IMR-90 (cell line): Measurements from ENCODE around the gene HOGA1. TPM values are rescaled to one million over a fixed set of nuclear protein-coding genes. Genes with fewer than 3 reads are reported as not detected.
A peak's percentile ranks its signal among the peaks of the same experiment; 100 is the strongest.

Experiments
- ATAC-seq: fragments of 200-7000 bp; cut with Tn5 transposase; 2 replicates; pipeline ENCODE4 v1.9.1; 2020; ENCODE audit warnings: low read depth, mild to moderate bottlenecking, moderate library complexity
- BruUV-seq: library from RNA; stranded (reverse); fragments of 400-500 nt; replicated peaks from 2 replicates; lab custom pipeline; 2021; lab: Mats Ljungman, UMichigan
- CTCF ChIA-PET: fragments of 300-600 bp; formaldehyde crosslinking; extraction: SDS; loops from one replicate; lab custom pipeline; 2021; ENCODE audit warnings: antibody characterized with exemption; lab: Yijun Ruan, JAX
- POLR2A ChIA-PET: fragments of 300-600 bp; sonication (Branson Sonifier 250); formaldehyde crosslinking; loops from one replicate; lab custom pipeline; 2022; ENCODE audit warnings: antibody characterized with exemption; ENCODE audit not compliant: unreplicated experiment; lab: Charles Lee
- DNase-seq: peaks from one replicate; pipeline ENCODE4 v3.0.0; 2013
- H2AFZ ChIP-seq: replicated peaks from 2 replicates; pipeline ENCODE3; 2013; ENCODE audit warnings: low read length, mild to moderate bottlenecking; ENCODE audit not compliant: poor library complexity
- H2AK5ac ChIP-seq: 2 replicates; pipeline ENCODE4 v1.6.1; 2013; ENCODE audit warnings: low read depth, low read length, inconsistent platforms
- H2AK9ac ChIP-seq: replicated peaks from 2 replicates; pipeline ENCODE3; 2013; ENCODE audit warnings: mild to moderate bottlenecking, low read depth, low read length, moderate library complexity; ENCODE audit not compliant: poor library complexity
- H2BK120ac ChIP-seq: 2 replicates; pipeline ENCODE4 v1.6.1; 2013; ENCODE audit warnings: low read depth, low read length, inconsistent platforms
- H2BK15ac ChIP-seq: 3 replicates; pipeline ENCODE4 v1.6.1; 2013; ENCODE audit warnings: low read depth, low read length, inconsistent platforms
- H2BK20ac ChIP-seq: 2 replicates; pipeline ENCODE4 v1.6.1; 2013; ENCODE audit warnings: low read depth, mild to moderate bottlenecking, inconsistent platforms, low read length, moderate library complexity
- H2BK5ac ChIP-seq: 2 replicates; pipeline ENCODE4 v1.6.1; 2013; ENCODE audit warnings: mild to moderate bottlenecking, low read depth, low read length, inconsistent platforms; ENCODE audit not compliant: poor library complexity, severe bottlenecking
- H3K14ac ChIP-seq: replicated peaks from 2 replicates; pipeline ENCODE4 v1.6.1; 2013; ENCODE audit warnings: low read depth, low read length, inconsistent platforms
- H3K18ac ChIP-seq: 2 replicates; pipeline ENCODE4 v1.6.1; 2013; ENCODE audit warnings: low read depth, low read length, control low read depth
- H3K23ac ChIP-seq: 2 replicates; pipeline ENCODE4 v1.6.1; 2013; ENCODE audit warnings: low read depth, low read length, inconsistent platforms
- H3K27ac ChIP-seq: 2 replicates; pipeline ENCODE4 v1.5.1; 2013; ENCODE audit warnings: mild to moderate bottlenecking, control low read depth, low read length; ENCODE audit not compliant: insufficient read depth
- H3K27me3 ChIP-seq: 2 replicates; pipeline ENCODE4 v1.6.1; 2013; ENCODE audit warnings: low read length; ENCODE audit not compliant: control insufficient read depth, insufficient read depth
- H3K36me3 ChIP-seq: 2 replicates; pipeline ENCODE4 v1.6.1; 2013; ENCODE audit warnings: low read length, mixed read lengths; ENCODE audit not compliant: control insufficient read depth, insufficient read depth
- H3K4ac ChIP-seq: 2 replicates; pipeline ENCODE4 v1.6.1; 2013; ENCODE audit warnings: low read depth, low read length, inconsistent platforms
- H3K4me1 ChIP-seq: 2 replicates; pipeline ENCODE4 v1.6.1; 2013; ENCODE audit warnings: low read length, mixed read lengths; ENCODE audit not compliant: control insufficient read depth, insufficient read depth
- H3K4me2 ChIP-seq: 2 replicates; pipeline ENCODE4 v1.6.1; 2013; ENCODE audit warnings: low read depth, mild to moderate bottlenecking, control low read depth, low read length, moderate library complexity
- H3K4me3 ChIP-seq: 2 replicates; pipeline ENCODE4 v1.5.1; 2013; ENCODE audit warnings: low read depth, mild to moderate bottlenecking, control low read depth, low read length, moderate library complexity; ENCODE audit not compliant: insufficient read depth
- H3K56ac ChIP-seq: 2 replicates; pipeline ENCODE4 v1.6.1; 2013; ENCODE audit warnings: low read length, inconsistent platforms; ENCODE audit not compliant: insufficient read depth; ENCODE audit errors: extremely low read depth
- H3K79me1 ChIP-seq, 2 experiments: 2 replicates each; pipeline ENCODE4 v1.6.1; 2013; ENCODE audit warnings: low read length in 2 of 2, inconsistent platforms in 1 of 2, low read depth in 1 of 2
- H3K9ac ChIP-seq: 2 replicates; pipeline ENCODE4 v1.6.1; 2013; ENCODE audit warnings: low read depth, low read length, control low read depth
- H3K9me1 ChIP-seq: 2 replicates; pipeline ENCODE4 v1.6.1; 2013; ENCODE audit warnings: low read length, inconsistent platforms; ENCODE audit not compliant: insufficient read depth
- H3K9me3 ChIP-seq: 2 replicates; pipeline ENCODE4 v1.6.1; 2013; ENCODE audit warnings: low read length; ENCODE audit not compliant: control insufficient read depth, insufficient read depth
- H4K20me1 ChIP-seq: 2 replicates; pipeline ENCODE4 v1.6.1; 2013; ENCODE audit warnings: low read length, inconsistent platforms; ENCODE audit not compliant: insufficient read depth
- H4K5ac ChIP-seq: 2 replicates; pipeline ENCODE4 v1.6.1; 2013; ENCODE audit warnings: mild to moderate bottlenecking, low read depth, low read length, control low read depth
- H4K8ac ChIP-seq, 2 experiments: 2 replicates each; pipeline ENCODE4 v1.6.1; 2013; ENCODE audit warnings: low read depth in 2 of 2, low read length in 2 of 2, control low read depth in 1 of 2, inconsistent platforms in 1 of 2
- H4K91ac ChIP-seq: 2 replicates; pipeline ENCODE4 v1.6.1; 2013; ENCODE audit warnings: low read depth, low read length, inconsistent platforms; ENCODE audit not compliant: insufficient read depth
- CEBPB ChIP-seq: IDR thresholded peaks from 2 replicates; pipeline ENCODE4 v1.6.1; 2012; ENCODE audit warnings: low read depth, low read length, improper control_type of control experiment
- FOS ChIP-seq: fragments of 150-350 bp; IDR thresholded peaks from 2 replicates; pipeline ENCODE4 v1.6.1; 2016; ENCODE audit warnings: low read depth, low read length
- MAFK ChIP-seq: IDR thresholded peaks from 2 replicates; pipeline ENCODE4 v1.6.1; 2012; ENCODE audit warnings: low read depth, low read length, improper control_type of control experiment
- MAZ ChIP-seq: IDR thresholded peaks from 2 replicates; pipeline ENCODE4 v1.6.1; 2012; ENCODE audit warnings: low read depth, mild to moderate bottlenecking, low read length, improper control_type of control experiment, moderate library complexity, borderline replicate concordance
- MXI1 ChIP-seq: IDR thresholded peaks from 2 replicates; pipeline ENCODE4 v1.6.1; 2012; ENCODE audit warnings: low read depth, mild to moderate bottlenecking, low read length, moderate library complexity, borderline replicate concordance
- NFE2L2 ChIP-seq: fragments of 150-350 bp; IDR thresholded peaks from 2 replicates; pipeline ENCODE4 v1.6.1; 2016; ENCODE audit warnings: low read depth, mild to moderate bottlenecking, low read length
- POLR2A ChIP-seq: IDR thresholded peaks from 2 replicates; pipeline ENCODE4 v1.6.1; 2012; ENCODE audit warnings: mild to moderate bottlenecking, low read depth, low read length
- RAD21 ChIP-seq: IDR thresholded peaks from 2 replicates; pipeline ENCODE4 v1.6.1; 2012; ENCODE audit warnings: low read length, improper control_type of control experiment
- RCOR1 ChIP-seq: IDR thresholded peaks from 2 replicates; pipeline ENCODE4 v1.6.1; 2012; ENCODE audit warnings: mild to moderate bottlenecking, low read length, improper control_type of control experiment; ENCODE audit not compliant: insufficient replicate concordance
- RFX5 ChIP-seq: IDR thresholded peaks from 2 replicates; pipeline ENCODE4 v1.8.0; 2012; ENCODE audit warnings: low read depth, mild to moderate bottlenecking, low read length, moderate library complexity
- SMC3 ChIP-seq: fragments of 150-350 bp; IDR thresholded peaks from 2 replicates; pipeline ENCODE4 v1.6.1; 2016; ENCODE audit warnings: low read depth, mild to moderate bottlenecking, antibody characterized with exemption, low read length, moderate library complexity
- USF2 ChIP-seq: fragments of 150-350 bp; IDR thresholded peaks from 2 replicates; pipeline ENCODE4 v1.6.1; 2017; ENCODE audit warnings: mild to moderate bottlenecking, antibody characterized with exemption, low read length, low read depth
- WGBS, 2 experiments: methylation state at CpG; one replicate each; pipeline versions ENCODE4 v1.1.5 to v1.1.7; 2013; ENCODE audit warnings: missing lambda C conversion rate in 2 of 2; ENCODE audit not compliant: insufficient read length in 1 of 2; ENCODE audit errors: extremely low coverage in 2 of 2; 5-methylcytosine and 5-hydroxymethylcytosine counted together
- dilution Hi-C: fragments of 300-500 bp; cut with HindIII; formaldehyde crosslinking; loops from one replicate; pipeline ENCODE4 v1.14.3; 2018; ENCODE audit warnings: low sequenced_read_pairs; ENCODE audit not compliant: unreplicated experiment
- in situ Hi-C: fragments of 300-500 bp; cut with MboI; formaldehyde crosslinking; loops from 3 replicates; pipeline ENCODE4 v1.14.3; 2019; ENCODE audit warnings: low sequenced_read_pairs, inconsistent platforms, mixed read lengths
- intact Hi-C: fragments of 100-400 bp; cut with micrococcal nuclease; formaldehyde crosslinking; loops from 2 replicates; pipeline ENCODE4 v1.10.0; 2022
- polyA plus RNA-seq, 3 experiments: library from polyadenylated mRNA; depleted of rRNA; stranded (reverse); fragments of >200 nt; gene quantifications; 2 replicates each; pipeline ENCODE4 v1.2.3, GENCODE V29; 2012; ENCODE audit warnings: low replicate concordance in 1 of 3
- total RNA-seq: library from RNA; depleted of rRNA; stranded (reverse); fragments of >200 nt; gene quantifications from 2 replicates; pipeline ENCODE4 v1.2.3, GENCODE V29; 2012
- TF ChIP-seq, protein P1 (sequence below): conservative IDR thresholded peaks from 2 replicates; pipeline ENCODE4 v1.5.1; 2012; ENCODE audit warnings: mild to moderate bottlenecking, low read depth, low read length, improper control_type of control experiment

HOGA1 gene
- total and polyA plus RNA-seq, 2 of the 4 experiments (the other 2 are of a cell fraction) = 0.36 to 0.41 TPM

- H4K20me1 ChIP-seq = peaks cover 6% of the 10 kb centered on the region; the same call in 1 of the 2 replicates
- peak overlapping the region; percentile 19 for H2AFZ ChIP-seq
- DNase-seq (peak; percentile 70), ATAC-seq (peak; percentile 96)
- H3K27ac ChIP-seq = peak overlapping the region; percentile 7; the same call in 1 of the 2 replicates
- H3K36me3 ChIP-seq = no peaks in the 10 kb centered on the region
- no peaks in the 10 kb centered on the region for H3K27me3 ChIP-seq
- in situ Hi-C loops = loop anchor here (5.0 kb wide), 1 partner anchor 91 kb away; no protein-coding TSS in a partner anchor
- no peak overlapping the region for H2BK15ac ChIP-seq
- no peak overlapping the region for H3K14ac ChIP-seq
- POLR2A ChIA-PET = interaction anchor here (1.0 kb wide), 1 partner anchor 56 kb away, joined by 3 read pairs; no protein-coding TSS in a partner anchor
- H3K4me2 ChIP-seq = no peak overlapping the region
- H3K9ac ChIP-seq = no peak overlapping the region
- WGBS, 2 experiments = 100% methylated on average over 1 of the region's 6 CpGs; no CpG with 5 or more reads in 1 of the 2 experiments
- H3K79me1 ChIP-seq = peaks cover 10 to 45% of the 10 kb centered on the region in 2 experiments; a peak in 3 of 4 replicates
- intact Hi-C loops = loop anchor here (1.0 to 5.0 kb wide), 3 partner anchors 54 to 146 kb away; no protein-coding TSS in a partner anchor
- H3K4me3 ChIP-seq = no peak overlapping the region
- no peaks in the 10 kb centered on the region; the same call in 1 of the 2 replicates for H3K9me1 ChIP-seq
- peaks cover 16% of the 10 kb centered on the region for H3K4me1 ChIP-seq
- H3K18ac ChIP-seq = no peak overlapping the region
- H3K23ac ChIP-seq = no peak overlapping the region
- peak overlapping the region; percentile 82 for H2AK9ac ChIP-seq
- TF ChIP-seq MAFK (no peak), RAD21 (peak; percentile 96), SMC3 (peak; percentile 98), CEBPB (no peak), FOS (no peak), RFX5 (no peak), MAZ (0 out of 2 replicates have a peak, but pooled peaks have one; percentile 47), POLR2A (0 out of 2 replicates have a peak, but pooled peaks have one; percentile 27), MXI1 (no peak), NFE2L2 (no peak), USF2 (no peak), RCOR1 (no peak)
- TF ChIP-seq, protein P1, sequence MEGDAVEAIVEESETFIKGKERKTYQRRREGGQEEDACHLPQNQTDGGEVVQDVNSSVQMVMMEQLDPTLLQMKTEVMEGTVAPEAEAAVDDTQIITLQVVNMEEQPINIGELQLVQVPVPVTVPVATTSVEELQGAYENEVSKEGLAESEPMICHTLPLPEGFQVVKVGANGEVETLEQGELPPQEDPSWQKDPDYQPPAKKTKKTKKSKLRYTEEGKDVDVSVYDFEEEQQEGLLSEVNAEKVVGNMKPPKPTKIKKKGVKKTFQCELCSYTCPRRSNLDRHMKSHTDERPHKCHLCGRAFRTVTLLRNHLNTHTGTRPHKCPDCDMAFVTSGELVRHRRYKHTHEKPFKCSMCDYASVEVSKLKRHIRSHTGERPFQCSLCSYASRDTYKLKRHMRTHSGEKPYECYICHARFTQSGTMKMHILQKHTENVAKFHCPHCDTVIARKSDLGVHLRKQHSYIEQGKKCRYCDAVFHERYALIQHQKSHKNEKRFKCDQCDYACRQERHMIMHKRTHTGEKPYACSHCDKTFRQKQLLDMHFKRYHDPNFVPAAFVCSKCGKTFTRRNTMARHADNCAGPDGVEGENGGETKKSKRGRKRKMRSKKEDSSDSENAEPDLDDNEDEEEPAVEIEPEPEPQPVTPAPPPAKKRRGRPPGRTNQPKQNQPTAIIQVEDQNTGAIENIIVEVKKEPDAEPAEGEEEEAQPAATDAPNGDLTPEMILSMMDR = peak; percentile 91
- peak overlapping the region; percentile 2; the same call in 1 of the 2 replicates for H3K4ac ChIP-seq
- no peak overlapping the region for H2BK5ac ChIP-seq
- H2BK120ac ChIP-seq = no peak overlapping the region
- H2AK5ac ChIP-seq = 0 out of 2 replicates have a peak overlapping the region, but pooled peaks have one; percentile 48
- H3K56ac ChIP-seq = no peak overlapping the region
- CTCF ChIA-PET = interaction anchor here (0.6 to 2.2 kb wide), 7 partner anchors 14 to 89 kb away, joined by 3 to 8 read pairs (median 3); no protein-coding TSS in a partner anchor
- BruUV-seq = no TSS peak
- no peak overlapping the region for H2BK20ac ChIP-seq
- dilution Hi-C loops = no loop called here
- peak overlapping the region in 1 of 2 experiments; percentile 3; a peak in 1 of 4 replicates for H4K8ac ChIP-seq
- no peak overlapping the region for H4K5ac ChIP-seq
- H3K9me3 ChIP-seq = no peaks in the 10 kb centered on the region
- H4K91ac ChIP-seq = 0 out of 2 replicates have a peak overlapping the region, but pooled peaks have one; percentile 6
Observed at GRCh38 chr10:97553575-97554031, 30.6 kb upstream of the HOGA1 start.
